HG02571 (cell line): ENCODE data around the gene POU2F3.

Experiments
- ATAC-seq: cut with Tn5 transposase; IDR thresholded peaks from one replicate; pipeline ENCODE4 v1.9.1; 2021; ENCODE audit warnings: mild to moderate bottlenecking, moderate library complexity; ENCODE audit not compliant: unreplicated experiment

POU2F3 gene

DNA sequence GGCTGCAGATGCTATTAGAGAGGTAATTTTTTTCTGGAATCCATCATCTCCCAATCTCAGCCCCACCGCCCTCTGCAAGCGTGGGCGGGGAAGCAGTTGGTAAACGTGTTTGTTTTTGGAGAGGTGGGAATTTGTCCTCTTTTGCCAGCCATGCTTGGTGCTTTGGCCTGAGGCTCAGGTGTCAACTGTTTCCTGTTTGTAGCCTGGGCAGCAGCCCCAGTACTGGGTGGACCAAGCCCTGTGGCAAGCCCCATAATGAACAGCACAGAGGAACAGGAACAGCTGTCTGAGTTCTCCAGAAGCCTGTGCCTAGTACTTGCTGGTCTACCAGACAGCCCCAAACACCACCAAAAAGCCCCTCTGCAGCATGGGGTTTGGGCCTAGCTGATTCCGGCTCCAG is 39.6 kb downstream of the POU2F3 start:
- no peak for ATAC-seq

DNA sequence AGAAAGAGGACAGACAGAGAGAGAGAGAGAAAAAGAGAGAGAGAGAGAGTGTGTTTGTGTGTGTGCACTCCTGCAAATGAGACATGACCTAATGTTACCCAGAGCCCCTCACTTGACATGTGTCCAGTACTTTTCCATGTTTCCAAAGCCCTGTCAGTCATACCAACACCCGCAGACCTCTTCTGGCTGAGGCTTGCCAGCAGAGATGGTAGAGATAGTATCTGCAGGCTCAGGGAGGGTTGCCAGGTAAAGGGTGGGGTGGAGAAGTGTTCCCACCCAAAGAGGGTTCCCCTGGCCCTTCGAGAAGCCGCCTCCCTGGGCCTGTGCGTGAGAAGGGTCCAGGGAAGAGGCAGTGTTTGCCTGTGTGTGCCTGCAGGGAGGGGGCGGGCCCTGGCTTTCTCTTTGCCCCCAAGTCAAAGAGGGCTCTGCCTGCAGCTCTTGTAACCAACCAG is 40.7 kb downstream of the POU2F3 start:
- ATAC-seq: no peak

- no peak for ATAC-seq
Measured at GRCh38 chr11:120281143-120281795, 41.3 kb downstream of the POU2F3 start.

DNA sequence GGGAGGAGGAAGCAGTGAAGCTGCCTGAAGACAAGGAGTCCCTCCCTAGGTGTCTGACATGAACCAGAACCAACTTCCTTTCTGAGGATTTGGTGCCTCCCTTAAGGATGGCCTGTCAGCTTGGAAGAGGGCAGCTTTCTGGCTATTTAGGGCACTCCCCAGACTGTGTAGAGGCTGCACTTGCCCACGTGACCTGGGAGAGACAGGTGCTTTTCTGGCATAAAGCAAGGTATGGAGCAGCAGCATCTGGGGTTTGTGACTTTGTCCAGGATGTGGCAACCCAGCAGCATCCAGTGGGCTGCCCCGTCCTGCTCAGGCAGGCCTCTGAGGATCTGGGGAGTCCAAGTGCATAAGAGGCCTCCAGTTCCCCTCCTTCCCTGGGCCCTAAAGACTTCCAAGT is 43.2 kb downstream of the POU2F3 start:
- no peak for ATAC-seq

- ATAC-seq: no peak
Measured at GRCh38 chr11:120284272-120284671, 44.3 kb downstream of the POU2F3 start.

GRCh38 chr11:120285256-120285655 is 45.3 kb downstream of the POU2F3 start:
- ATAC-seq: no peak

DNA sequence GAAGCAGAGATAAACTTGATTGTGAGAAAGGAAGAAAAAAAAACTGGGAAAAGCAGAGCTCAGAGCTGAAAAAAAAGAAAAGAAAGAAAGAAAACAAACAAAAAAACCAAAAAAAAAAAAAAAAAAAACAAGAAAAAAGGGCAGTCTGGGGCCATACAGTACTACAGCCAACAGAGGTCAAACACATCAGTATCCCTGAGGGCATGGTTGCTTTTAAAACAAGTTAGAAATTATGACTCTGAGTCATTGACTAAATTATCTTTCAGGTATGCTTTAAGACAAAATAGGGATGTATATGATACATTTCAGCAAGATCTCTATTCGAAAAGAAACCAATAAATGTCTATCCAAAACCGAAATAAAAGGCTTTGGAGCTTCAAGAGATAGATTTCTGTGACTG is 48.1 kb downstream of the POU2F3 start:
- ATAC-seq: no peak

DNA sequence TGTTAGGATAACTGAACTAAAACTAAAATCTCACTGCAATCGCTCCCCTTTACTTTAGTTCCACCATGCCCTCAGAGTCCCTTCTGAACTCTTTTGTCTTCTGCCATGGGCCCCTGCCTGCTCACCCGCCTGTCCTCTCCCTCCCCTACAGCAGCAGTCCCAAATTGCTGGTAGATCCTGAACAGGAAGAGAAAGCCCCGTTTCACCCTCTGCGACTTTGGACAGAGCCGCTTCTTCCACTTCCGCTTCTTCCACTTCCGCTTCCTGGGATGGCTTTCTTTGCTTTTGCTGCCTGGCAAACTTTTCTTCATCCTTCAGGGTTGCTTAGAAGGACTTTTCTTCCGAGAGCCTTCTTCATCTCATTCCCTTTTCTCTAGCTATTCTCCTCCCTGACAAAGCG is 49.5 kb downstream of the POU2F3 start:
- ATAC-seq: no peak

DNA sequence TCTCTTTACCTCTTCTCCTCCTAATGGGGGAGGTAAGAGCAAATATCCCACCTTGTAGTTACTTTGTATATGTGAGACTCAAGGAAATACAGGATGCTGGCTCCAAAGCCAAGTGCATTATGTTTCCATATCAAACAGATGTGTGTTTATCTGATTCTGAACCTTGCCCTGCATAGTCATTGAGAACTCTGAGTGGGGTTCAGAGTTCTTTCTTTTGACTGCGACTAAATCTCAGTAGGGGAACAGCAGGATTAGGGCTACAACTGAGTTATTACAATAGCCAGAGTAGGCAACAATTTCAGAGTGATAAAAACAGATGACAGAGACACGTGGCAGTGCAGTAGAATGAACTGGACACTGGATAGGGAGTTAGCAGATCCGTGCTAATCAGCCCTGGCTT is 51.0 kb downstream of the POU2F3 start:
- ATAC-seq: no peak

DNA sequence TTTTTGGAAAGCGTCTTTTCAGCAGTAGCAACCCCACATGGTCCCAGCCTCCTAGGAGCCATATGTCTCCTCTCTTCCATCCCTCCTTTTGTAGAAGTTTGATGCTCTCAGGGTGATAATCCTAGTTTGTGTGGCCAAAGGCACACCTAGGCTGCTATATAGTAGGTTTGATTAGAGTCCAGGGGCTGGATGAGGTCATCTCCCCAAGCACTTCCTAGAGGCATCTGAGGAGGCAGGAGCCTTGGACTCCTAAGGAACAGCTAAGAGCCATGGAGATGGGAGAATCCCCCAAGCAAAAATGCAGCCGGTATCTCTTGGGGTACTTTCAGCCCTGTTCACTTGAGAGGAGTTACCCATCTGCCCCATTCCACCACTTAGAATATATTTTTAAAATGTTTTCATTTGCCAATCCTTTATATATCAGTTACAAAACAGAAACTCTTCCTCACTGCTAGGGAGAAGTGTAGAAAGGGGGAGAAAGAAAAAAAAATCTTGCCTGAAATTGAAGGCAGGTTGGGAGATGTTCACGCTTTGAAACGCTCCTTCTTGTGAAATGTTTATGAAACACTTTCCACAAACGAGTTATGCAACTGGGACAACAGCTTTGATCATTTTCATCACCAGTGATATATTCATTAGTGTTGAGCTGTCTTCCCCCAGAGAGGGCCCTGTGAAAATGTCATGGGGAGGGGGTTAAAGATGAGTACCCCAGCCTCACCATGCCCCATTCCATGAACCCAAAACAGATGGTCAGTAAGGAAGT is 53.3 kb downstream of the POU2F3 start:
- no peak for ATAC-seq

GRCh38 chr11:120294096-120294495 is 54.2 kb downstream of the POU2F3 start:
- ATAC-seq: no peak

DNA sequence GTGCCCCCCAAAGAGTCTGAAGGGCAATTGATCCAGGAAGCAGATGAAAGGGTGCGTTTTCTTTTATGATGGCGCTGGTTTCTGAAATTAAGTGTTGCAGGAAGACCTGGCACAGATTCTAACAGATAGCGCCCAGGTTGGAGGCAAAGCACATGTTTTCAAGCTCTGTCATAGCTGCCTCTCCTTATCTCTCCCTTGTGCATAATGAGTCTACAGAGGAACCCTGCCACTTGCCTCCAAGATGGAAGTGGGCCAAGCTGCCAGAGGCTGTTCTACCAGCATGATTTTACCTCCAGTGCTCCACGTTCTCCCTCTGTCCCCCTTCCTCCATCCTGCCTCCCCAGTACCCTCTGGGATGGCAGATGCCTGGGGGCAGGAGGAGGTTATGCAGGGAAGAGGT is 55.2 kb downstream of the POU2F3 start:
- ATAC-seq: no peak

DNA sequence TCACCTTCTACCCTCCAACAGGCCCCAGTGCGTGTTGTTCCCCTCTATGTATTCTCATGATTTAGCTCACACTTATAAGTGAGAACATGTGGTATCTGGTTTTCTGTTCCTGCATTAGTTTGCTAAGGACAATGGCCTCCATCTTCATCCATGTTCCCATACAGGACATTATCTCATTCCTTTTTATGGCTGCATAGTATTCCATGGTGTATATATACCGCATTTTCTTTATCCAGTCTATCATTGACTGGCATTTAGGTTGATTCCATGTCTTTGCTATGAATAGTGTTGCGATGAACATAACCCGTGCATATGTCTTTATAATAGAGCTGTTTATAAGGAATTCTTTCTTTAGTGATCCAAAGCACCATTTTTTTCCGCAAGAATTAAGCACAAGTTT is 56.6 kb downstream of the POU2F3 start:
- ATAC-seq: no peak

- ATAC-seq: no peak
Measured at GRCh38 chr11:120298461-120298860, 58.5 kb downstream of the POU2F3 start.

- no peak for ATAC-seq
Measured at GRCh38 chr11:120302001-120302805, 62.3 kb downstream of the POU2F3 start.

DNA sequence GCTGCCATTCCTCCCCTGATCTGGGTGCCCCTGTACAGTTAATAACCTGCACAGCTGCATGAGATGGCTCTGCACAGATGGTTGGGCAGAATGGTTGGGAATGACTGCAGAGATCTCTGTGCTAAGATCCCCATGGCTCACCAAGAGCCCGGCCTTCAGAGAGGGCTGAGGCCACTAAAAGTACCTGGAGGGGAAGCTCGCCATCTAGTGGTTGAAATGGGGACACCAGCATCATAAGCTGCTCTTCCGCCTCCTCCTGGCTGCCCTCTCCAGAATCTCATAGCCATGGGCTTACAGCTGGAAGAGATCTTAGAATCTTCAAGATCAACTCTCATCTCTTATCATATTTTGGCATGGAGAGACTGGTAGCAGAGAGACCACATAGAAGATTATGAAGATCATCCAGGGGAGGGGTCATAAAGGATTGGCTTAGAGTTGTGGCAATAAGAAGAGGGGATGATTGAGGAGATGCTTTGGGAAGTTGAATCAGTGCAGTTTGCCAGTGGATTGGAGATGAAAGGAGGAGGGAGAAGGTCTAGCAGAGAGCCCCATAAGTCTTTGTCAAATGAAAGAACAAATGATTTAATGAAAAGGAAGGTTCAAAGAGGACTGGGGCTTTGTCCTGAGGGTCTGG is 63.2 kb downstream of the POU2F3 start:
- ATAC-seq: peak; percentile 73

- ATAC-seq: no peak
Measured at GRCh38 chr11:120304526-120304925, 64.6 kb downstream of the POU2F3 start.

- ATAC-seq: no peak
Measured at GRCh38 chr11:120305286-120305685, 65.3 kb downstream of the POU2F3 start.

DNA sequence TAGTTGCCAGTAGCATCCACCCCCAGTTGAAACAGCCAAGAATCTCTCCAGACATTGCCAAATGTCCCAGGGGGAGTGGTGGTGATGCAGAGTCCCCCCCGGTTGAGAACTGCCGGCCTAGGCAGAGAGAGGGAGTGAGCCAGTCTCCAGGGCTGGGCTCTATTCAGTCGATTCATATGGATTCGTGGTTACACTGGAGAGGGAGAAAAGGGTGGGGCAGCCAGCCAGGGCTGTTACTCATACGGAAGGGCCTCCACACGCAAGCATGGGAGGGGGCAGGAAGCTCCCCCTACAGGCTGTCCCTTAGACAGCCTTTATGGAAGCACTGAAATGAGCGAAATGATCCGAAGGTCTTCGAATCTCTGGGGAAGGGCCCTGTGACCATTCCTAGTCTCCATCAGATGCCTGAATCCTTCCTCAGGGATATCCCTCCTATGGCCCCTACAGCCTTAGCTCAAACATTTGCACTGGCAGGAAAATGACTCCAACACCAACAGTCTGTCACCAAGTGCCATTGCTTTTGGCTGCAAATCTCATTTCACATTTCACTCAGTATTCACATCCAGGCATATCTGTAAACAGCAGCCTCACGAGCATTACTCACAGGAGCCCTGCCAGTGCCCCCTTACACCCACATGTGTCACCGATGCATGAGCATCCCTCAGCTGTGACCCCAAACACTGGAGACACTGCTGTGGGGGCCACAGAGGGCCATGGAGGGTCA is 66.7 kb downstream of the POU2F3 start:
- ATAC-seq: no peak

DNA sequence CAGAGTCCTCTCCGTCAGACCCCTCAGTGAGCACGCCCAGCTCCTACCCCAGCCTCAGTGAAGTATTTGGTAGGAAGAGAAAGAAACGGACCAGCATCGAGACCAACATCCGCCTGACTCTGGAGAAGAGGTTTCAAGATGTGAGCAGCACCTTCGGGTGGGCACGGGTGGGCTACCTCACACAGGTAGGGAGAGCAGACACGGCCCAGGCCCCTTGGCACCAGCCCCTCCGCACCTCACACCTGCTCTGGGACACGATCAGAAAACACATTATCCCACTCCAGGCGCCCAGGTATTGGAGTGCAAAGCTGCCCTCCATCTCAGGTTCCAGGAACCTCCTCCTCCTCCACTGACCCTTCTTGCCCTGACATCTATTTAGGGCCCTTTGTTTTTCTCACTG is 67.5 kb downstream of the POU2F3 start:
- no peak for ATAC-seq

DNA sequence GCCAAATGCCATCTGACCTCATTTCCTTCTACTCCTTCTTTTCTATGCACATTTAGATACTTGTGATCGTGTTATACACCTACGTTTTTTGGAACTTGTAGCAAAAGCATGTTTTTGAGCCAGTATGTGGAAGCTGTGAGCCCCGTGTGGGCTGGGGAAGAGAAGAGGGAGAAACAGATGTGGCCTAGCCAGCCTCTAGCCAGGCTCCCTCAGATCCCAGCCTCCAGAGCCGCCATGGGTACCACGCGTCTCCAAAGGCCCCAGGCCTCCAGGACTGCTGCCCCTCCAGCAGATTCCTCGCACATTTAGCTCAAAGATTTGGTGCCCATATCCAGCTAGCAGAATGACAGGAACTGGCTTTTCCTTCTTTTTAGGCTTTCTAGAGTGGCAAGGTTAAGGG is 68.1 kb downstream of the POU2F3 start:
- no peak for ATAC-seq
